ENCODE data around the gene RAD17.

GRCh38 chr5:69450116-69450515 lies 80.5 kb downstream of the RAD17 start:
- TF ChIP-seq CTCF (IDR thresholded peaks at IDR 0.05; ENCODE audit: extremely low read depth in 1 of 2, insufficient read depth in 1 of 2, low read depth in 1 of 2, low read length in 2 of 2) (no peak), MAX (IDR thresholded peaks at IDR 0.05; ENCODE audit: insufficient read depth, insufficient read length) (no peak), POLR2AphosphoS5 (IDR thresholded peaks at IDR 0.05; ENCODE audit: insufficient read depth, low read depth, low read length) (no peak)

Data from endothelial cell of umbilical vein (primary cell).